Measurements from ENCODE around the gene MPC1.

Gene MPC1

GRCh38 chr6:166361077-166361429, 21.7 kb downstream of the MPC1 start:
- Histone ChIP-seq H3K9me3 (replicated peaks in 1 of 2; ENCODE audit: control insufficient read depth in 2 of 2, insufficient read depth in 1 of 2, low read depth in 1 of 2, low read length in 2 of 2) (no peaks in the 10 kb centered on the region), H3K4me1 (ENCODE audit: control insufficient read depth in 2 of 2, insufficient read depth in 1 of 2, low read depth in 1 of 2, low read length in 2 of 2) (peaks cover 4 to 15% of the 10 kb centered on the region in 2 donors), H3K4ac (ENCODE audit: low read length) (no peak overlapping the region), H2BK15ac (ENCODE audit: low read length) (no peak overlapping the region), H2AK5ac (ENCODE audit: low read depth, low read length) (no peak overlapping the region), H3K79me1 (ENCODE audit: low read depth, low read length) (no peaks in the 10 kb centered on the region), H3K27me3 (ENCODE audit: control insufficient read depth in 3 of 3, insufficient read depth in 3 of 3, low read depth in 1 of 3, low read length in 3 of 3) (no peaks in the 10 kb centered on the region), H4K91ac (ENCODE audit: low read depth, low read length, poor library complexity) (no peak overlapping the region), H3K23ac (ENCODE audit: low read depth, low read length, poor library complexity) (no peak overlapping the region), H2BK120ac (ENCODE audit: low read depth, low read length) (no peak overlapping the region), H2BK12ac (ENCODE audit: low read length) (no peak overlapping the region), H3K4me2 (ENCODE audit: insufficient read depth, low read length, poor library complexity, severe bottlenecking) (no peak overlapping the region), H3K4me3 (ENCODE audit: low read length in 2 of 2) (no peak overlapping the region), H3K27ac (replicated peaks; ENCODE audit: low read length) (no peak overlapping the region), H2BK5ac (ENCODE audit: low read length) (no peak overlapping the region), H3K18ac (ENCODE audit: low read length) (no peak overlapping the region), H3K36me3 (replicated peaks in 1 of 2; ENCODE audit: control insufficient read depth in 2 of 2, insufficient read depth in 2 of 2, low read length in 2 of 2) (no peaks in the 10 kb centered on the region), H3K14ac (ENCODE audit: low read length) (no peak overlapping the region), H2AFZ (ENCODE audit: low read length) (no peak overlapping the region), H4K8ac (ENCODE audit: low read depth, low read length) (no peak overlapping the region), H3K9ac (ENCODE audit: low read depth, low read length, poor library complexity) (no peak overlapping the region)
- no CpG with 5 or more reads among the region's 3 CpGs for WGBS, 2 donors (ENCODE audit: extremely low coverage in 2 of 2, insufficient read length in 2 of 2, insufficient replicate concordance in 1 of 2)
- DNase-seq (ENCODE audit: low spot score), result no peak

- H2BK5ac ChIP-seq (ENCODE audit: low read length), result no peak overlapping the region
- H3K9me3 ChIP-seq (replicated peaks in 1 of 2; ENCODE audit: control insufficient read depth in 2 of 2, insufficient read depth in 1 of 2, low read depth in 1 of 2, low read length in 2 of 2), result no peaks in the 10 kb centered on the region
- no peak overlapping the region for H3K4me3 ChIP-seq (ENCODE audit: low read length in 2 of 2)
- no peak for DNase-seq (ENCODE audit: low spot score)
- H3K4ac ChIP-seq (ENCODE audit: low read length), result no peak overlapping the region
- no peak overlapping the region for H2BK15ac ChIP-seq (ENCODE audit: low read length)
- H3K14ac ChIP-seq (ENCODE audit: low read length), result no peak overlapping the region
- no peaks in the 10 kb centered on the region for H3K36me3 ChIP-seq (replicated peaks in 1 of 2; ENCODE audit: control insufficient read depth in 2 of 2, insufficient read depth in 2 of 2, low read length in 2 of 2)
- H2AK5ac ChIP-seq (ENCODE audit: low read depth, low read length), result no peak overlapping the region
- no CpG with 5 or more reads among the region's 8 CpGs for WGBS, 2 donors (ENCODE audit: extremely low coverage in 2 of 2, insufficient read length in 2 of 2, insufficient replicate concordance in 1 of 2)
- no peak overlapping the region for H2AFZ ChIP-seq (ENCODE audit: low read length)
- H4K91ac ChIP-seq (ENCODE audit: low read depth, low read length, poor library complexity), result no peak overlapping the region
- H3K9ac ChIP-seq (ENCODE audit: low read depth, low read length, poor library complexity), result no peak overlapping the region
- no peak overlapping the region for H3K23ac ChIP-seq (ENCODE audit: low read depth, low read length, poor library complexity)
- H2BK12ac ChIP-seq (ENCODE audit: low read length), result no peak overlapping the region
- H4K8ac ChIP-seq (ENCODE audit: low read depth, low read length), result no peak overlapping the region
- no peak overlapping the region for H3K18ac ChIP-seq (ENCODE audit: low read length)
- no peaks in the 10 kb centered on the region for H3K79me1 ChIP-seq (ENCODE audit: low read depth, low read length)
- H3K4me1 ChIP-seq (ENCODE audit: control insufficient read depth in 2 of 2, insufficient read depth in 1 of 2, low read depth in 1 of 2, low read length in 2 of 2), result peaks cover 2 to 9% of the 10 kb centered on the region in 2 donors
- no peak overlapping the region for H2BK120ac ChIP-seq (ENCODE audit: low read depth, low read length)
- no peaks in the 10 kb centered on the region for H3K27me3 ChIP-seq (ENCODE audit: control insufficient read depth in 3 of 3, insufficient read depth in 3 of 3, low read depth in 1 of 3, low read length in 3 of 3)
- H3K4me2 ChIP-seq (ENCODE audit: insufficient read depth, low read length, poor library complexity, severe bottlenecking), result no peak overlapping the region
- no peak overlapping the region for H3K27ac ChIP-seq (replicated peaks; ENCODE audit: low read length)
These were observed 22.3 kb downstream of the MPC1 start for GRCh38 chr6:166360243-166361076.

- Histone ChIP-seq H2AFZ (ENCODE audit: low read length) (no peak overlapping the region), H3K36me3 (replicated peaks in 1 of 2; ENCODE audit: control insufficient read depth in 2 of 2, insufficient read depth in 2 of 2, low read length in 2 of 2) (no peaks in the 10 kb centered on the region), H4K91ac (ENCODE audit: low read depth, low read length, poor library complexity) (no peak overlapping the region), H3K4me2 (ENCODE audit: insufficient read depth, low read length, poor library complexity, severe bottlenecking) (no peak overlapping the region), H4K8ac (ENCODE audit: low read depth, low read length) (no peak overlapping the region), H3K27ac (replicated peaks; ENCODE audit: low read length) (no peak overlapping the region), H3K4ac (ENCODE audit: low read length) (no peak overlapping the region), H3K4me3 (ENCODE audit: low read length in 2 of 2) (no peak overlapping the region), H2BK15ac (ENCODE audit: low read length) (no peak overlapping the region), H2BK120ac (ENCODE audit: low read depth, low read length) (no peak overlapping the region), H3K18ac (ENCODE audit: low read length) (no peak overlapping the region), H3K79me1 (ENCODE audit: low read depth, low read length) (no peaks in the 10 kb centered on the region), H3K9me3 (replicated peaks in 1 of 2; ENCODE audit: control insufficient read depth in 2 of 2, insufficient read depth in 1 of 2, low read depth in 1 of 2, low read length in 2 of 2) (peaks cover 0 to 8% of the 10 kb centered on the region in 2 donors), H3K23ac (ENCODE audit: low read depth, low read length, poor library complexity) (peak overlapping the region; percentile 66), H2AK5ac (ENCODE audit: low read depth, low read length) (no peak overlapping the region), H3K9ac (ENCODE audit: low read depth, low read length, poor library complexity) (no peak overlapping the region), H2BK5ac (ENCODE audit: low read length) (no peak overlapping the region), H3K14ac (ENCODE audit: low read length) (peak overlapping the region; percentile 96), H3K27me3 (ENCODE audit: control insufficient read depth in 3 of 3, insufficient read depth in 3 of 3, low read depth in 1 of 3, low read length in 3 of 3) (no peaks in the 10 kb centered on the region), H3K4me1 (ENCODE audit: control insufficient read depth in 2 of 2, insufficient read depth in 1 of 2, low read depth in 1 of 2, low read length in 2 of 2) (peaks cover 2 to 14% of the 10 kb centered on the region in 2 donors), H2BK12ac (ENCODE audit: low read length) (no peak overlapping the region)
- no CpG with 5 or more reads among the region's 5 CpGs for WGBS, 2 donors (ENCODE audit: extremely low coverage in 2 of 2, insufficient read length in 2 of 2, insufficient replicate concordance in 1 of 2)
- DNase-seq (ENCODE audit: low spot score), result no peak
These were observed 27.2 kb downstream of the MPC1 start for GRCh38 chr6:166355552-166355951.

GRCh38 chr6:166354965-166355364, 27.8 kb downstream of the MPC1 start:
- Histone ChIP-seq H2BK120ac (ENCODE audit: low read depth, low read length) (no peak overlapping the region), H3K23ac (ENCODE audit: low read depth, low read length, poor library complexity) (no peak overlapping the region), H4K8ac (ENCODE audit: low read depth, low read length) (no peak overlapping the region), H4K91ac (ENCODE audit: low read depth, low read length, poor library complexity) (no peak overlapping the region), H3K4me2 (ENCODE audit: insufficient read depth, low read length, poor library complexity, severe bottlenecking) (no peak overlapping the region), H3K4me3 (ENCODE audit: low read length in 2 of 2) (peak overlapping the region in 1 of 2 donors; percentile 9), H2BK5ac (ENCODE audit: low read length) (no peak overlapping the region), H3K9me3 (replicated peaks in 1 of 2; ENCODE audit: control insufficient read depth in 2 of 2, insufficient read depth in 1 of 2, low read depth in 1 of 2, low read length in 2 of 2) (peaks cover 0 to 11% of the 10 kb centered on the region in 2 donors), H3K27ac (replicated peaks; ENCODE audit: low read length) (no peak overlapping the region), H3K79me1 (ENCODE audit: low read depth, low read length) (no peaks in the 10 kb centered on the region), H3K18ac (ENCODE audit: low read length) (no peak overlapping the region), H3K4ac (ENCODE audit: low read length) (no peak overlapping the region), H2BK12ac (ENCODE audit: low read length) (no peak overlapping the region), H2AFZ (ENCODE audit: low read length) (no peak overlapping the region), H3K9ac (ENCODE audit: low read depth, low read length, poor library complexity) (no peak overlapping the region), H3K14ac (ENCODE audit: low read length) (no peak overlapping the region), H3K4me1 (ENCODE audit: control insufficient read depth in 2 of 2, insufficient read depth in 1 of 2, low read depth in 1 of 2, low read length in 2 of 2) (peaks cover 2 to 14% of the 10 kb centered on the region in 2 donors), H2BK15ac (ENCODE audit: low read length) (no peak overlapping the region), H3K27me3 (ENCODE audit: control insufficient read depth in 3 of 3, insufficient read depth in 3 of 3, low read depth in 1 of 3, low read length in 3 of 3) (no peaks in the 10 kb centered on the region), H2AK5ac (ENCODE audit: low read depth, low read length) (no peak overlapping the region), H3K36me3 (replicated peaks in 1 of 2; ENCODE audit: control insufficient read depth in 2 of 2, insufficient read depth in 2 of 2, low read length in 2 of 2) (no peaks in the 10 kb centered on the region)
- no CpG with 5 or more reads among the region's 4 CpGs for WGBS, 2 donors (ENCODE audit: extremely low coverage in 2 of 2, insufficient read length in 2 of 2, insufficient replicate concordance in 1 of 2)
- no peak for DNase-seq (ENCODE audit: low spot score)

Data from neuronal stem cell (in vitro differentiated cells).